HepG2 (cell line): Measurements from ENCODE around the gene VKORC1. TPM values are rescaled to one million over a fixed set of nuclear protein-coding genes. Genes with fewer than 3 reads are reported as not detected.
A peak's percentile ranks its signal among the peaks of the same experiment; 100 is the strongest.

Experiments used
- GTF2F1 ChIP-seq: fragments of 150-350 bp; IDR thresholded peaks from 2 replicates; pipeline ENCODE4 v1.6.1; 2014; ENCODE audit warnings: low read length
- JDP2 ChIP-seq: sonication (generic); formaldehyde crosslinking; IDR thresholded peaks from 2 replicates; pipeline ENCODE4 v1.8.1; 2022; ENCODE audit warnings: missing genetic modification reagents, borderline replicate concordance
- KAT7 ChIP-seq: IDR thresholded peaks from 2 replicates; pipeline ENCODE4 v1.6.1; 2018; ENCODE audit warnings: borderline replicate concordance, missing compliant biosample characterization
- KLF9 ChIP-seq: IDR thresholded peaks from 2 replicates; pipeline ENCODE4 v1.6.1; 2016; ENCODE audit warnings: low read depth
- MED8 ChIP-seq: sonication (generic); formaldehyde crosslinking; IDR thresholded peaks from 2 replicates; pipeline ENCODE4 v1.8.1; 2023; ENCODE audit warnings: mild to moderate bottlenecking, missing genetic modification reagents; ENCODE audit not compliant: insufficient replicate concordance
- NFYC ChIP-seq: IDR thresholded peaks from 2 replicates; pipeline ENCODE4 v1.6.1; 2016; ENCODE audit warnings: missing genetic modification reagents, missing compliant biosample characterization
- PHF5A ChIP-seq: IDR thresholded peaks from one replicate; pipeline ENCODE4 v1.6.1; 2018; ENCODE audit warnings: low read depth, missing genetic modification reagents; ENCODE audit not compliant: unreplicated experiment
- SP1 ChIP-seq, 2 experiments: fragments of 450-650 bp in 1 of 2; sonication (generic) in 1 of 2; formaldehyde crosslinking in 1 of 2; IDR thresholded peaks; 2 replicates each; pipeline versions ENCODE4 v1.4.0 to v1.6.1; 2016 to 2020; ENCODE audit warnings: missing genetic modification reagents in 1 of 2
- SYNCRIP ChIP-seq: fragments of 200-400 bp; formaldehyde crosslinking; IDR thresholded peaks from 2 replicates; pipeline ENCODE4 v1.6.1; 2018; ENCODE audit warnings: mild to moderate bottlenecking, low read depth, low read length; ENCODE audit not compliant: insufficient read depth
- TGIF2 ChIP-seq: IDR thresholded peaks from 2 replicates; pipeline ENCODE4 v1.6.1; 2016; ENCODE audit warnings: control low read depth, missing compliant biosample characterization
- ZKSCAN1 ChIP-seq: fragments of 150-350 bp; IDR thresholded peaks from 2 replicates; pipeline ENCODE4 v1.6.1; 2014; ENCODE audit warnings: low read length
- ZKSCAN5 ChIP-seq: sonication (generic); formaldehyde crosslinking; IDR thresholded peaks from 2 replicates; pipeline ENCODE4 v1.5.1; 2020; ENCODE audit warnings: mild to moderate bottlenecking, missing genetic modification reagents
- ZNF460 ChIP-seq: sonication (generic); formaldehyde crosslinking; IDR thresholded peaks from 2 replicates; pipeline ENCODE4 v1.5.1; 2020; ENCODE audit warnings: missing genetic modification reagents, mild to moderate bottlenecking, borderline replicate concordance
- ZNF615 ChIP-seq: sonication (generic); formaldehyde crosslinking; IDR thresholded peaks from 2 replicates; pipeline ENCODE4 v1.5.0; 2020; ENCODE audit warnings: mild to moderate bottlenecking, missing genetic modification reagents, borderline replicate concordance
- ZNF616 ChIP-seq: sonication (generic); formaldehyde crosslinking; IDR thresholded peaks from 2 replicates; pipeline ENCODE4 v1.5.0; 2020; ENCODE audit warnings: low read depth, mild to moderate bottlenecking, missing genetic modification reagents
- ZNF660 ChIP-seq: sonication (generic); formaldehyde crosslinking; IDR thresholded peaks from 2 replicates; pipeline ENCODE4 v1.5.1; 2020; ENCODE audit warnings: mild to moderate bottlenecking, low read depth, missing genetic modification reagents, borderline replicate concordance
- ZNF709 ChIP-seq: sonication (generic); formaldehyde crosslinking; IDR thresholded peaks from 2 replicates; pipeline ENCODE4 v1.5.0; 2020; ENCODE audit warnings: mild to moderate bottlenecking, missing genetic modification reagents
- ZNF777 ChIP-seq: sonication (generic); formaldehyde crosslinking; IDR thresholded peaks from 2 replicates; pipeline ENCODE4 v1.4.0; 2020; ENCODE audit warnings: missing genetic modification reagents
- ZNF788 ChIP-seq: sonication (generic); formaldehyde crosslinking; IDR thresholded peaks from 2 replicates; pipeline ENCODE4 v1.5.0; 2020; ENCODE audit warnings: mild to moderate bottlenecking, missing genetic modification reagents, borderline replicate concordance
- ZSCAN12 ChIP-seq: sonication (generic); formaldehyde crosslinking; IDR thresholded peaks from 2 replicates; pipeline ENCODE4 v1.9.0; 2021; ENCODE audit warnings: mild to moderate bottlenecking, missing genetic modification reagents
- polyA plus RNA-seq, 8 experiments: library from polyadenylated mRNA; depleted of rRNA in 3 of 8; stranded (reverse) in 7 of 8; unstranded in 1 of 8; fragments of >200 nt; fragmentation: Illumina TruSeq in 4 of 8; extraction: Trizol in 4 of 8; gene quantifications; 2 replicates each; pipeline versions ENCODE4 v1.2.1 to v1.2.3, GENCODE V29; 2011 to 2016; ENCODE audit warnings: low read depth in 4 of 8, missing spikeins in 1 of 8, mixed read lengths in 1 of 8; ENCODE audit not compliant: insufficient read depth in 1 of 8
- total RNA-seq, 5 experiments: library from RNA; depleted of rRNA; stranded (reverse); fragments of >200 nt; fragmentation: Illumina TruSeq; extraction: Trizol; gene quantifications; 2 replicates each; pipeline ENCODE4 v1.2.3, GENCODE V29; 2016; ENCODE audit warnings: low read depth in 1 of 5
- TF ChIP-seq, protein P1 (sequence below): sonication (generic); formaldehyde crosslinking; IDR thresholded peaks from 2 replicates; pipeline ENCODE4 v1.5.0; 2020; ENCODE audit warnings: mild to moderate bottlenecking, missing genetic modification reagents
- TF ChIP-seq, protein P2 (sequence below): IDR thresholded peaks from 2 replicates; pipeline ENCODE4 v1.6.1; 2012; ENCODE audit warnings: low read length, improper control_type of control experiment
- TF ChIP-seq, protein P3 (sequence below): sonication (generic); formaldehyde crosslinking; IDR thresholded peaks from 2 replicates; pipeline ENCODE4 v1.4.0; 2020; ENCODE audit warnings: missing genetic modification reagents

The VKORC1 gene
- total and polyA plus RNA-seq, 2 of the 13 experiments (the other 11 are each of a cell fraction or from before 2014, with no cell fraction given) = 141 to 615 TPM

DNA sequence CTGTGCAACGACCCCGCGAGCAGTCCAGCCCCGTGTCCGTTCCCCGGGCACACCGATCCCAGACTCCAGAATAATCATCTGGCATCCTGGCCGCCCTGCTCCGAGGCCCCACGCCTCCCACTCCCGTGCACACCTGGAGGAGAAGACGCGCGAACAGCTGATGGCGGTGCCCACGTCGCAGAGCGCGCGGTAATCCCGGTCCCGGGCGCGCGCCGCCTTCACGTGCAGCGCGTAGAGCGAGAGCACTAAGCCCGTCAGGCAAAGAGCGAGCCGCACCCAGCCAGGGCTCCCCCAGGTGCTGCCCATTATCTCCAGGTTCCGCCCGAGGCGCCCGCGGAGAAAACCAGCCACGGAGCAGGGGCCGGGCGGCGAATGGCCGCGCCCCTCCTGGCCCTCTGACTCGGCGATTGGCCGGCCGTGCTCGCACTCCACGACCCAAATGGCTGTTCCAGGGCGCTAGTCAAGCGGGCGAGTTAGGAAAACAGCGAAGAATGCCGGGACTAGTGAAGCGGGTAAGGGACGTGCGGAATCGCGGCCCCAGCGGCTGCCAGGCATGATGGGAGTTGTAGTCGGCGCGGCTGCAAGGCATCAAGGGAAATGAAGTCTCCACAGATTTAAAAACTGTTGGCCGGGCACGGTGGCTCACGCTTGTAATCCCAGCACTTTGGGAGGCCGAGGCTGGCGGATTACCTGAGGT lies at the start of gene VKORC1 (continued):
- TF ChIP-seq, protein P1, sequence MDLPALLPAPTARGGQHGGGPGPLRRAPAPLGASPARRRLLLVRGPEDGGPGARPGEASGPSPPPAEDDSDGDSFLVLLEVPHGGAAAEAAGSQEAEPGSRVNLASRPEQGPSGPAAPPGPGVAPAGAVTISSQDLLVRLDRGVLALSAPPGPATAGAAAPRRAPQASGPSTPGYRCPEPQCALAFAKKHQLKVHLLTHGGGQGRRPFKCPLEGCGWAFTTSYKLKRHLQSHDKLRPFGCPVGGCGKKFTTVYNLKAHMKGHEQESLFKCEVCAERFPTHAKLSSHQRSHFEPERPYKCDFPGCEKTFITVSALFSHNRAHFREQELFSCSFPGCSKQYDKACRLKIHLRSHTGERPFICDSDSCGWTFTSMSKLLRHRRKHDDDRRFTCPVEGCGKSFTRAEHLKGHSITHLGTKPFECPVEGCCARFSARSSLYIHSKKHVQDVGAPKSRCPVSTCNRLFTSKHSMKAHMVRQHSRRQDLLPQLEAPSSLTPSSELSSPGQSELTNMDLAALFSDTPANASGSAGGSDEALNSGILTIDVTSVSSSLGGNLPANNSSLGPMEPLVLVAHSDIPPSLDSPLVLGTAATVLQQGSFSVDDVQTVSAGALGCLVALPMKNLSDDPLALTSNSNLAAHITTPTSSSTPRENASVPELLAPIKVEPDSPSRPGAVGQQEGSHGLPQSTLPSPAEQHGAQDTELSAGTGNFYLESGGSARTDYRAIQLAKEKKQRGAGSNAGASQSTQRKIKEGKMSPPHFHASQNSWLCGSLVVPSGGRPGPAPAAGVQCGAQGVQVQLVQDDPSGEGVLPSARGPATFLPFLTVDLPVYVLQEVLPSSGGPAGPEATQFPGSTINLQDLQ (CRISPR knock-in tag) = peak; percentile 72; the same call in 1 of the 2 replicates
- TF ChIP-seq GTF2F1 (no peak), PHF5A (CRISPR knock-in tag) (peak; percentile 35), ZNF777 (CRISPR knock-in tag) (peak; percentile 59), ZNF460 (CRISPR knock-in tag) (peak; percentile 98), ZNF615 (CRISPR knock-in tag) (peak; percentile 38; the same call in 1 of the 2 replicates), ZNF660 (CRISPR knock-in tag) (no peak), JDP2 (no peak), MED8 (CRISPR knock-in tag) (peak; percentile 75), ZKSCAN1 (no peak), KAT7 (CRISPR knock-in tag) (no peak; the same call in 1 of the 2 replicates), SP1 (IDR thresholded peaks at IDR 0.05) (no peak), SP1 (CRISPR knock-in tag; IDR thresholded peaks at IDR 0.05) (peak; percentile 71; the same call in 1 of the 2 replicates), ZSCAN12 (no peak), KLF9 (CRISPR knock-in tag) (peak; percentile 89), ZNF616 (0 out of 2 replicates have a peak, but pooled peaks have one; percentile 27), TGIF2 (peak; percentile 66; the same call in 1 of the 2 replicates), NFYC (CRISPR knock-in tag) (peak; percentile 85), ZNF788 (peak; percentile 95; the same call in 1 of the 2 replicates), SYNCRIP (no peak), ZNF709 (CRISPR knock-in tag) (no peak; the same call in 1 of the 2 replicates), ZKSCAN5 (CRISPR knock-in tag) (0 out of 2 replicates have a peak, but pooled peaks have one; percentile 1)
- TF ChIP-seq, protein P2, sequence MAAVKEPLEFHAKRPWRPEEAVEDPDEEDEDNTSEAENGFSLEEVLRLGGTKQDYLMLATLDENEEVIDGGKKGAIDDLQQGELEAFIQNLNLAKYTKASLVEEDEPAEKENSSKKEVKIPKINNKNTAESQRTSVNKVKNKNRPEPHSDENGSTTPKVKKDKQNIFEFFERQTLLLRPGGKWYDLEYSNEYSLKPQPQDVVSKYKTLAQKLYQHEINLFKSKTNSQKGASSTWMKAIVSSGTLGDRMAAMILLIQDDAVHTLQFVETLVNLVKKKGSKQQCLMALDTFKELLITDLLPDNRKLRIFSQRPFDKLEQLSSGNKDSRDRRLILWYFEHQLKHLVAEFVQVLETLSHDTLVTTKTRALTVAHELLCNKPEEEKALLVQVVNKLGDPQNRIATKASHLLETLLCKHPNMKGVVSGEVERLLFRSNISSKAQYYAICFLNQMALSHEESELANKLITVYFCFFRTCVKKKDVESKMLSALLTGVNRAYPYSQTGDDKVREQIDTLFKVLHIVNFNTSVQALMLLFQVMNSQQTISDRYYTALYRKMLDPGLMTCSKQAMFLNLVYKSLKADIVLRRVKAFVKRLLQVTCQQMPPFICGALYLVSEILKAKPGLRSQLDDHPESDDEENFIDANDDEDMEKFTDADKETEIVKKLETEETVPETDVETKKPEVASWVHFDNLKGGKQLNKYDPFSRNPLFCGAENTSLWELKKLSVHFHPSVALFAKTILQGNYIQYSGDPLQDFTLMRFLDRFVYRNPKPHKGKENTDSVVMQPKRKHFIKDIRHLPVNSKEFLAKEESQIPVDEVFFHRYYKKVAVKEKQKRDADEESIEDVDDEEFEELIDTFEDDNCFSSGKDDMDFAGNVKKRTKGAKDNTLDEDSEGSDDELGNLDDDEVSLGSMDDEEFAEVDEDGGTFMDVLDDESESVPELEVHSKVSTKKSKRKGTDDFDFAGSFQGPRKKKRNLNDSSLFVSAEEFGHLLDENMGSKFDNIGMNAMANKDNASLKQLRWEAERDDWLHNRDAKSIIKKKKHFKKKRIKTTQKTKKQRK = no peak
- TF ChIP-seq, protein P3, sequence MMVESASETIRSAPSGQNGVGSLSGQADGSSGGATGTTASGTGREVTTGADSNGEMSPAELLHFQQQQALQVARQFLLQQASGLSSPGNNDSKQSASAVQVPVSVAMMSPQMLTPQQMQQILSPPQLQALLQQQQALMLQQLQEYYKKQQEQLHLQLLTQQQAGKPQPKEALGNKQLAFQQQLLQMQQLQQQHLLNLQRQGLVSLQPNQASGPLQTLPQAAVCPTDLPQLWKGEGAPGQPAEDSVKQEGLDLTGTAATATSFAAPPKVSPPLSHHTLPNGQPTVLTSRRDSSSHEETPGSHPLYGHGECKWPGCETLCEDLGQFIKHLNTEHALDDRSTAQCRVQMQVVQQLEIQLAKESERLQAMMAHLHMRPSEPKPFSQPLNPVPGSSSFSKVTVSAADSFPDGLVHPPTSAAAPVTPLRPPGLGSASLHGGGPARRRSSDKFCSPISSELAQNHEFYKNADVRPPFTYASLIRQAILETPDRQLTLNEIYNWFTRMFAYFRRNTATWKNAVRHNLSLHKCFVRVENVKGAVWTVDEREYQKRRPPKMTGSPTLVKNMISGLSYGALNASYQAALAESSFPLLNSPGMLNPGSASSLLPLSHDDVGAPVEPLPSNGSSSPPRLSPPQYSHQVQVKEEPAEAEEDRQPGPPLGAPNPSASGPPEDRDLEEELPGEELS = peak; percentile 72
